ENCODE measurements around the gene P2RY8.
"Not testable (repeated sequence)": the region's sequence is repeated elsewhere in the genome, so short reads cannot be mapped to it uniquely, and the experiment has no call there.

Gene P2RY8

GRCh38 chrX:1462596-1463251 is 74.3 kb downstream of the P2RY8 start:
- no peak for DNase-seq

GRCh38 chrX:1462110-1462509 is 74.9 kb downstream of the P2RY8 start:
- DNase-seq: no peak

- no peak for DNase-seq
These were observed 81.1 kb downstream of the P2RY8 start for GRCh38 chrX:1455948-1456280.

GRCh38 chrX:1453951-1454785 is 82.8 kb downstream of the P2RY8 start:
- DNase-seq: no peak

- no peak for DNase-seq
These were observed 83.6 kb downstream of the P2RY8 start for GRCh38 chrX:1453395-1453783.

GRCh38 chrX:1452516-1453394 is 84.2 kb downstream of the P2RY8 start, which contains the start of gene ASMTL:
Gene ASMTL, minus strand, starts transcription at chrX:1452909. Its CDS starts 69 bp downstream, at chrX:1452840.
- DNase-seq: no peak

GRCh38 chrX:1451661-1452515 is 85.1 kb downstream of the P2RY8 start:
- no peak for DNase-seq

GRCh38 chrX:1451251-1451660 is 85.7 kb downstream of the P2RY8 start:
- DNase-seq: no peak

- DNase-seq: no peak
These were observed 86.4 kb downstream of the P2RY8 start for GRCh38 chrX:1450361-1451161.

GRCh38 chrX:1449823-1450149 is 87.2 kb downstream of the P2RY8 start:
- no peak for DNase-seq

- no peak for DNase-seq
These were observed 87.8 kb downstream of the P2RY8 start for GRCh38 chrX:1449036-1449822.

GRCh38 chrX:1448573-1449001 is 88.4 kb downstream of the P2RY8 start:
- not testable (repeated sequence) for DNase-seq

- not testable (repeated sequence) for DNase-seq
These were observed 88.9 kb downstream of the P2RY8 start for GRCh38 chrX:1447969-1448572.

- DNase-seq: not testable (repeated sequence)
These were observed 89.7 kb downstream of the P2RY8 start for GRCh38 chrX:1446984-1447968.

GRCh38 chrX:1444561-1445500 is 92.2 kb downstream of the P2RY8 start:
- DNase-seq: no peak

GRCh38 chrX:1443496-1444075 is 93.4 kb downstream of the P2RY8 start:
- no peak for DNase-seq

GRCh38 chrX:1442724-1443367 is 94.1 kb downstream of the P2RY8 start:
- no peak for DNase-seq
